ENCODE results near the gene CIC.

Gene CIC

DNA sequence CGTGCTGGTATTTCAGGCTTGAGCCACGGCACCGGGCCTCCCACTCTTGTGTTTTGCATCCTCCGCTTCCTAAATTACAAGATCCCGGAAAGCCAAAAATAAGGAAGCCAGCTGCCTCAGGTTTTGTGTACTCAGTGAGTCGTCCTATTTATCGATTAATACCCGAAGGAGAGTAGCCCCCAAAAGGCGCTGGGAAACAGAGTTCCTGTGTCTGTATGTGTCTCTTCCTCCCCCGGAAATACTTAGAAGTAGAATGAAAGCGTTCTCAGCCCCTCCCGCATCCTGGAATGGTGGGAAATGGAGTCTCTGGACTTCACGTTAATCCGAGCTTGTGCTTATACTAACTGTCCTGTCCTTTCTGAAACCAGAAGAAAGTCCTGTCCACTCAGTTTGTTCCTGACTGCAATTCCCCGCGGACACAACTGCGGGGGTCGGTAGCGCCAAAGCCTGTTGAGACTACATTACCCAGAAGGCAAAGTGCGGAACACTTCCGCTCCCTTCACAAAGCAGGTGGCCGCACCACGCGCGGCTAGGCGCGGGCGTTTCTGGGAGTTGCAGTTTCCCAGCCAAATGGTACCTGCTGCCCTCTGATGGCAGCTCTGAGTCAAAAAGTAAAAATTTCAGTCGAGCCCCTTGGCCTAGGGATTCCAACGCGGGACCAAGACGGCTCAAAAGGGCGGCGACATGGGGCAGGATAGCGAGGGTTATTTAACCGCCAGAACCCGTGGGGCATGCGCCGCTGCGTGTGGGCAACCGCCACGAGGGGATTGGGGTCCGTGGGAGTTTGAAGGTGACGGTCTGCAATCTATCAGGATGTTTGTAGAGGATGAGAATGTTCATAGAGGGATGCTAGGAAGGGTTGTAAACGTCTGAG lies 24.5 kb upstream of the CIC start:
- DNase-seq, result peak; percentile 94 to 95

DNA sequence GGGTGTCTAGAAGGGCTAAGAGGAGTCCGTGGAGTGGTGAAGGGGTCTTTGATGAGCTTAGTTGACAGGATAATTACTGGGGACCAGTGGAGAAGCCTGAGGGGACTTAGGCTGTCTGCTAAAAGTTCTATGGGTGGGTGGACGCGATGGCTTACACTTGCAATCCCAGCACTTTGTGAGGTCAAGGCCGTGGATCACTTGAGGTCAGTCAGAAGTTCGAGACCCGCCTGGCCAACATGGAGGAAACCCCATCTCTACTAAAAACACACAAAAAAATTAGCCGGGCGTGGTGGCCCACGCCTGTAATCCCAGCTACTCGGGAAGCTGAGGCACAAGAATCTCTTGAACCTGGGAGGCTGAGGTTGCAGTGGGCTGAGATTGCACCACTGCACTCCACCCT lies 23.8 kb upstream of the CIC start:
- DNase-seq, result no peak

DNA sequence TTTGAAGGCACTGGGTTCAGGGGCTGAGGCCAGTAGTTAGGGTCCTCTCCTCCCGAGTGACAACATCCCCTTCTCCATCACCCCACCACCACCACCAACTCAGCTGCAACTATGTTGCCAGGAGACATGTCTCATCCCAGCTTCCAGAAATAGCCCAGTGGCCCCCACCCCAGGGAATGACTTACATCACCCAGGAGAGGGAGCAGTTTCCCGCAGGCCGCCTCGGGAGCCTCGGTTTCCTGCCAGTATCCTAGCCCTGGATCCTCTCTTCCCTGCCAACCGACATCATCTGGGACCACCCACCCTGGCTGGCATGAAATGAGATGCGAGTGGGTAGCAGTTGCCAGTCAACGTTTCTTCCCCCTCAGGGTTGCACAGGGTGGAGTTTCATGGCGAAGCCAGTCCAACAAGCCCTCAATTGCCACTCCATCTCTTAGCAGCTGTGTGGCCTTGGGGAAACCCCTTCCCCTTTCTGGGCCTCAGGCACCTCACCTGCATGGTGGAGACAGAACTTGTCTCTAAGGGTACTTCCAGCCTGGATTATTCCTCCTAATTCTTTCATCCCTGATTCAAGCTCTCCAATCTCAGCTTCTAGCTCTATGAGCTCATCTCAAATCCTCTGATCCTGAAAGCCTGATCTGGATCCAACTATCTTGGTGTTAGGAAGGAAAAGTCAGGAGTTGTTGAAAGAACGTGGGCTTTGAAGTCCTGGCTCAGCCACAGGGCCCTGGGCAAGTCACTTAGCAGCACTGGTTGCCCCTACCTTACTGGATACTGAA lies 22.7 kb upstream of the CIC start:
- DNase-seq, result no peak

DNA sequence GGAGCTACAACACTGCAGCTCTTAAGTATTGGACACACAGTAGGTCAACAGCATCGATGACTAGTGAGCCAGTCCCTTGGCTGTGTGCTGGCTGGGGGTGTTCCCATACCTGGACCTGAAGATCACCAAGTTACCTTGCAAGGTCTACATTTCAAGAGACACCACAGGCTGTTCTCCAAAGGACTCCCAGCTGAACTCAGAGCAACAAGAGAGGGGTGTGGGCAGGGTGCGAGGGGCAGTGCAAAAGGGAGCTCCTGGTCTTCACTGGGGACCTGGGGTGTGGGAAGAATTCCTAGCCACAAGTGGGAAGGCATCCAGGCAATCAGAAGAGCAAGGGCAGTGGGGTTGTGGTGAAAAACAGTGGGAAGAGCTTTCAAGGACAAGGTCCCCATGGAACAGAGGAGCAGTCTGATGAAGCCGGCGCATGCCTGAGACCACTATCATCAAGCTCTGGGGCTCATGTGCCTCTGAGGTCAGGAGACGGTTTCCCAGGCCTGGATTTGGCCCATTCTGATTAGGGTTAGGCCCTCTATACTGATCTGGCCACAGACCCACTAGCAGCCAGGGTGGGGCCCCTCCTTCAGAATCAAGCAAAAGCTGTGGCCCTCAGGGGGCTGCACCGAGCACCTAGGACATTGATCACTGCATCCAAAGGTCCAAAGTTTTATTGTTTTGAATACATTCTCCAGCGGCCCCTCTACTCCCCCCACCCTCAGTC lies 22.0 kb upstream of the CIC start:
- DNase-seq, result no peak

DNA sequence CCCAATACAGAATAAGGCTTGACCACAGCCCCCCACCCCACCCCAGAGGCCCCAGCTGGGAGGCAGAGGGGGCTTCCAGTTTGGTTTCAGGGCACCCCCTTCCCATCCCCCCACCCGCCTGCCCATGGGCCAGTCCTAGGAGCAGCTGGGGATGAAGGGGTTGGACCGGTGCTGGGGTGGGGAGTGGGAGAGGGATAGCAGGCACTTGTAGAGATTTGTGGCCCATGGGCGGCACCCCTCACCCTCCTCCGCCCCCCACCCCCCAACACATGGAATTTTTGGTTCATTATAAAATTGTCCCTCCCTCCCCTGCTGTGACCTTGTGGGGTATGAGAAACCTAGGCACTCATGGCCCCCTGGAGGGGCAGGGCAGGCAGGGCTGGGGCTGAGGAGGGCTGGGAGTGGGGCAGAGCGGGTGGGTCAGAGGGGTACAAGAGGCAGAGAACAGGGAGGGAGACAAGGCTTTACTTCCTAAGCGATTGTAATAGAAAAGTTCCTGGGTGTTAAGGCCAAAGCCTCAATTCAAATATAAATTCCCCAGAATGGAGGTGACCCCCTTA lies 21.3 kb upstream of the CIC start:
- DNase-seq, result no peak

DNA sequence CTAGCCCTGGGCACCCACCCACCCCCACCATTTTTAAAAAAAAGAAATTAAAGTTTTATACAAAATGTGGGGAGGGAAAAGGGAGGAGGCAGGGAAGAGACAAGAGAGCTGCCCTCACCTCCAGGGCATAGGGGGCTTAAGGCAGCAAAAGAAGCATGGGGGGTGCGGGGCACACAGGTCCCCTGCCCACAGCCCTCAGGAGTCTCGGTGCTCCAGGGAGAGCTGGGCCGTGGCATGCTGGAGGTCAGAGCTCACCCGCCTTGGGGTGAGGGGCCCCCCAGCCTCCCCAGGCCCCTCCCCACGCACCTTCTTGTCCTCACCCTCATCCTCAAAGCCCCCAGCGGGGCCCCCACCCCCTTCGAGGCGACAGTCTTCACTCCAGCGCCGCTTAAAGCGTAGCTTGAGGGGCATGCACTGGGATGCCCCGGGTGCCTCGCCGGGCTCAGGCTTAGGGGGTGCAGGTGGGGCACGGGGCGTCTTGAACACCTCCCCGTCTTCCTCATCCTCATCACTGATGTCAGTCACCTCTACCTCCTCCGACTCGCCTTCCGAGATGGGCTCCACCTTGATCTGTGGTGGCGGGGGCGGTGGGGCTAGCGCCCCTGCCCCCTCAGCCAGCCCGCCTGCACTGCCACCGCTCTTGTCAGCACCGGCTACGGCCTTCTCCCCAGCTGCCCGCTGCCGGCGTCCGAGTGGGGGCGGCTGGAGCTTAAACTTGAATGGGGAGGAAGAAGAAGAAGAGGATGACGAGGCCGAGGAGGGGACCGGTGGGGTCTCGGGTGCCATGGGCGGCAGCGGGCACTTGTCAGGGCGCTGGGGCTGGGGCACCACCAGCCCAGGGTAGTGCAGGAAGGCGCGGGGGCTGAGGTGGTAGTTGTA lies 20.5 kb upstream of the CIC start:
- DNase-seq, result no peak

DNA sequence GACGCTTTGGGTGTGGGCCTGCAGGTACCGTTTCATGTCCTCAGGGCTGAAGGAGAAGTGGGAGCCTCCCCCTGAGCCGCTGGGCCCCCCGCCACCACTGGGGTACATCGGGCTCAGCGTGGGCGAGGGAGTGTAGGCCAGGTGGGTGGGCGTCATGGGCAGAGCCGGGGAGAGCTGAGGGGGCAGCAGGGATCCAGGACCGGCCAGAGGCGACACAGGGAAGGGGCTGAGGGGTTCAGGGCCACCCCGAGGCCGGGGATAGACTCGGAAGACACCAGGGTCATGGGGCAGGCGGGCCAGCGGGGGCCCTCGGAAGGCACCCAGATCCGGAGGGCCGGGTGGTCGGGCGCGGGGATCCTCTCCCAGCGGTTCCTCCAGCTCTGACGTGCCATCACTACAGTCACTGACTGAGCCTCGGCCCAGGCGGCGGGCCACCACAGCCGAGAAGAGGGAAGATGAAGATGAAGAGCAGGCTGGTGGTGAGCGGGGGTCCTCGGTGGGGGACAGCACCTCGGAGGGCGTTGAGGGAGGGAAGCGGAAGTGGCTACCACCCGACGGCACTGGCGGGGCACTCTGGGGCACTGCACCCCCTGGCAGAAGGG lies 19.8 kb upstream of the CIC start:
- no peak for DNase-seq

DNA sequence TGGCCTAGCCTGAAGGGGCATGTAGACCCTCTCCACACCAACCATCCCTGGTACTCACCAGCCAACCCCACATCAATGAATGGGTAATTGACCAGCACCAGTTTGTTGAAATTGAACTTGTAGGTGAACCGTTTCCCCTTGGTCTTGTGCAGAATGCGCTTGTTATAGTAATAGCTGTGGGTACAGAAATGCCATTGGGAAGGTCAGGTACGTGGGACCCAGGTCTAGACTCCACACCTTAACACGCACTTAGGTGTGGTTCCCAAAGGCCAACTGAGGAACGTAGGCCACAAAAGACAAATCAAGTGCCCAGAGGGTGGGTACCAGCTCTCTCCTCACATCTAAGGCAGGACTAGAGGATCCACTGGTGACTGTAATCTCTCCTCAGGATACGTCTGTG lies 19.3 kb upstream of the CIC start:
- no peak for DNase-seq

DNA sequence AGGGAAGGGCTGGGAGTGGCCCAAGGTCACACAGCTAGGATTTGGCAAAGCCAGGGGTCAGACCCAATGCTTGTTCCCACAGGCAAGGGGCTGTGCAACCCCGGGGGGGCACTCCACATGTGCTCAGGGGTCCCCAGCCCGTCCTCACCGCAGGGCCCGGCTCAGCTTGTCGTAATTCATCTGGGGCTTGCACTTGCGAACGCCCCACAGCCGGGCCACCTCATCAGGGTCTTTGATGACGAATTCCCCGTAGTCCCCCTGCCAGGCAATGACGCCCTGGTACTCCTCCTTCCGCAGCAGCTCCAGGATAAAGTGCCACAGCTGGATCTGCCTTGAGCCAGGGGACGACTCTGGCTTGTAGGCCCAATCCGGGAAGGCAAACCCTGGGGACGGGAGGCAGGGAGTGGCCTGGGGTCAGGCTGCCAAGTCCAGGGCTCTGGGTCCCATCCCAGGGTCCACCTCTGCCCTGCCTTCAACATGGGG lies 18.8 kb upstream of the CIC start:
- no peak for DNase-seq

DNA sequence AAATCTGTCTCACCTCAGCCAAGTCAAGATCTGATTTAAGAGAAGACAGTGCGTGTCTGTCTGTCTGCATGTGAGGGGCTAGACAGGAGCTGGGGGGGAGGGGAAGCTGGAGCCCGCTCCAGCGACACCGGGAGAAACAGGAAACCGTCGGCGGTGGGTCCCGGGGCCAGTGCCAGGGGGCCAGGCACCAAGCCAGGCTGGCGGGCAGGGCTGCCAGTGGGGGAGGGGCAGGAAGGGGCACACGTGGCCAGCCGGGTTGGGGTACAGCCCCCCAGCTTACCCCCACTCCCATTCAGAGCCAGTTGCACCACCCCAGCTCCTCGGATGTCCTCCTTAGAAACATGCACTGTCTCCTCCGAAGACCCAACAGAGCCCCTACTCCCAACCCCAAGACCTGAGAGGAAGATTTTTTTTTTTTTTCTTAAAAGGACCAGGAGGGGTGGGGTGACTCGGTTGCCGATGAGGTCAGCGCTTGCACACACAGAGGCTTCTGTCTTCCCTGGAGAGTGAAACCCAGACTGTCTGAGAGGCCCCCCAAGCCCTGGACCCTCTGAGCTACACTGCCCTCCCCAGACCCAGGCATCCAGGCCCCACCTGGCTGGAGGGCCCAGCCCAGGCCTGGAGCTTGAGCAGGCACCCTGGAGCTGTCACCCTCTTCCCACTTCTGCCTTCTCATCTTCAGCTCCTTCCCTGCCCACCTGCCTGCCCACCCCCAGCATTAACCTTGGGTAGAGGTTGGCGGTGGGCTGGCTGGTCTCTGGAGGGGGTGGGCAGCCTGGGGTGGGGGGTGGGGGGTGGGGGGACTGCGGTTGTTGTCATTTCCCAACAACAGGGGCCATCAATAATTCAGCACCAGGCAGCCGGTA lies 18.2 kb upstream of the CIC start:
- no peak for DNase-seq

DNA sequence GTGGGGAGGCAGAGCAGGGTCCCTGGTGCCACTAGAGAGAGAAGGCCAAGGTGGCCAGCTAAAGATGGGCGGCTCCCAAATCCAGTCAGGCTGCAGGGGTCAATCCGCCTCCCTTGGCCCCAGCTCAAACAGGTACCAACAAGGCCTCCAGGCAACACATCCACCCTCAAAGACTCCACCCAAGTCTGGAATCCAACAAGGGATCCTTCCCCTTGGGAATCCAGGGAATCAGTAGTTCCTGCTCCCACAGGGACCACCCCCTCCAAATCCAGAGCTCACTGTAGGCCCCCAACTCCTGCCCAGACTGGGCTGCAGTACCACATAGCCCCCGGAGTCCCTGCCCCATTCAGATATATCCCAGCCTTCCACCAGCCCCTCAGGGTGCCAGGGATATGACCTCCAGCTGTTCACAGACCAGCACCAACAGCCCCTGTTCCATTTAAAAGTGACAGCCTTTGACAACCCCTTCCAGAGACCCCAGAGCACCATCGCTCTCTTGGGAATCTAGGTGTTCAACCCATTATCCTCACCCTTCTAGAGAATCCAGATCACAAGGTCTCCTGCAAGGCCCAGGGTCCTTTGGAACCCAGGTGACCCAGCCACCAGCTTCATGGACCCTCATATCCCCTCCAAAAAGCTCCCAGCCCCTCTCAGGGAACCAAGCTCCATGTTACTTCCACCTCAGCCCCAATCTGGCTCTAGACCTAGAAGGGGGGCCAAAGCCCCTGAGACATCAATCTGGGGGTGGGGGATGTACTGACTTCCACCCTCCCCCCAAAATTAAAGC lies 17.3 kb upstream of the CIC start:
- DNase-seq, result no peak

DNA sequence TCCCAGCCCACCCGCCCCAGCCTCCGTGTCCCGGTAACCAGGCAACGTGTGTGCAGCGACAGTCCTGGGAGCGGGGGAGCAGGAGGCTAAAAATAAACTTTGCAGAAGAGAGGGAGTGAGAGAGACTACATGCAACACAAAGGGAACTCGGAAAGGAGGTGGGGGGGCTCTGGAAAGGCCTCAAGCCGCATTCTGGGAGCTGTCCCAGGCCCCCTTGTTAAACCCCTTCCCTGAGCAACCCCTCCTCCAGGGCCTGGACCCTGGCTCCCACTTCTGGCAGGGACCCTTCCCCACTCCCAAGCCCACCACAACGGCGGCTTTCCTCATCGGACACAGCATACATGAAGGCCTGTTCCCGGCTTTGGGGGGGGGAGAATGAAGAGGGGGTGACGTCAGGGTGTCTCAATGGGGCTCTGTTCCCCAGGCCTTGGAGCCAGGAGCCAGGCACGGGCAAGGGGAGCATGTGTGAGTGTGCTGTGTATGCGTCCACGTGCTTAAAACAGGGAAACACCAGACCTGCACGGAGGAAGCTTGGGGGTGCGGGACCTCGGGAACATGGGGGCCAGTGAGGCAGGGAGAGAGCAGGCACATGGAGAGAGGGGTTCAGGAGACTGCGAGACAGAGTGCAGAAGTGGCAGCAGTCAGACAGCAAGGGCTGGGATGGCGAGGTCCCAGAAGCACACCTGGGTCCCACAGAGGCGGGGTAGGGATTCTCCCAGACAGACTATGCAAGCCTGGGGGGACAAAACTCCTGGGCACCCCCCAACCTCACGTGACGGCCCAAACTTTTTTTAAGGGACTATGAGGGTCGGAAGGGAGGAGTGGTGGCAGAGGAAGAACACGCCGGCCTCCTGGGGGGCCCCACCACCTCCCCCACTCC lies 16.4 kb upstream of the CIC start:
- no peak for DNase-seq

DNA sequence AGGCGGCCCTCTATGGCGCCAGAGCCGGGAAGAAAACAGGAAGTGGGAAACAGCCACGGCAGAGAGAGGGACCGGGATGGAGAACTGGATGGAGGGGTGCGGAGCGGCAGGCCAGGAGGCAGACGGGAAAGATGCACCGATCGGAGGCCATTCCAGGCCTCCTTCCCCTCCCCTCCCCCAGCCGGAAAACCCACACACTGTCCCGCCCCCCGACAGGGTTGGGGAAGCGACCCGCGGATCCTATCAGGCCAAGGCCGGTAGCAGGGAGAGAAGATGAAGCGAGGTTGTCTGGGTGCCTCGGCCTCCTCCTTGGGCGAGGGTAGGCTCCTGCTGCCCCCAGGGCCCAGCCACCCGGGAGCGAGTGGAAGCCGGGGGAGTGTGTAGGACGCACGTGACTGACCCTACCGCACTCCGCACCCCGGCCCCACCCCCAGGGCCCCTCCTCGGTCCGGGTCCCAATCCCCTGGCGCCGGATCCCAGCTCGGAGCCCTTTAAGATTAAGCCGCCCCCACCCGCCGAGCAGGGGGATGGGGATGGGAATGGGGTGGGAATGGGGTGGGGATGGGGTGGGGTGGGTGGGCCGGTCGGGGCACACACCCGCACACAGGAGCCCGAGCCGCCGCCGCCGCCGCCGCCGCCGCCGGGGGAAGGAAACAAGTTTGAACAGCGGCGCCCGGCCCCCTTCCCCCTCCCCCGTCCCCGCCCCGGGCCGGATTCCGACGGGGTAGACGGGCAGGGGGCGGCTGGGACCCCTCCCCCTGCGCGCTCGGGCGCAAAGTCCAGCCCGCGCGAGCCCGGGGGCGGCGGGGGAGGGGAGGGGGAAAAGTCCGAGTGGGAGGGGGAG lies 15.6 kb upstream of the CIC start:
- peak in 1 of 2 experiments; percentile 27 for DNase-seq

DNA sequence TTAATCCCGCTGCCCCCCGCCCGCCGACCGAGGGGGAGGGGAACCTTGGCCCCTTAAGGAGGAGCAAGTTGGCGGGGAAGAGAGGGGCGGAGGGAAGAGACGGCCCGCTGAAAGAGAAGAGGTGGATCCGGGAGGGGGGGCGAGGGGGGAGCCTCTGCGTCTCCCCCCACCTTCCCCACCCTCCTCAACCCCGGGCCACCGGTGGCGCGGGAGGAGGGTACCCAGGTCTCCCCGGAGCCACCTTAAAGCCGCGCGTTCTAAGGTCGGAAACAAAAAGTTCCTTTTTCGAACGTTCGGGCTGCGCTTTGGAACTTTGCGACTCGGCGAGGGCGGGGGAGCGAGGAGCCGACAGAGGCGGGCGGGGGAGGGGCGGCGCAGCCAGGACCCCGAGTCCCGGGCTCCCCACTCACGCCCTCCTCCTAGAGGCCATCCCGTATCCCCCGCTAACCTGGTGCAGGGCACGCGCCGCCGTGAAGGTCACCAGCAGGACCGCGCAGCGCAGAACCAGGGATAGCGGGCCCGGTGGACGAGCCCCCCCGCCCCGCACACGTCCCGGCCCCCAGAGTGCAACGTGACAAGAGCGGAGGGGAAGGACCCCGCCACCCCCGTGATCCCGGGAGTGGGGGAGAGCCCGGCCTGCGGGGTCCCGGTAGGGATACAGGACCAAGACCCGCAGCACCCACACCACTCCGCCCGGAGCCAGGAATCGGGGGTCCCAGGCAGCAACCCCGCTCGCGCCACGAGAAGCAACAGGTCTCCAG lies 14.8 kb upstream of the CIC start:
- peak; percentile 47 to 62 for DNase-seq

DNA sequence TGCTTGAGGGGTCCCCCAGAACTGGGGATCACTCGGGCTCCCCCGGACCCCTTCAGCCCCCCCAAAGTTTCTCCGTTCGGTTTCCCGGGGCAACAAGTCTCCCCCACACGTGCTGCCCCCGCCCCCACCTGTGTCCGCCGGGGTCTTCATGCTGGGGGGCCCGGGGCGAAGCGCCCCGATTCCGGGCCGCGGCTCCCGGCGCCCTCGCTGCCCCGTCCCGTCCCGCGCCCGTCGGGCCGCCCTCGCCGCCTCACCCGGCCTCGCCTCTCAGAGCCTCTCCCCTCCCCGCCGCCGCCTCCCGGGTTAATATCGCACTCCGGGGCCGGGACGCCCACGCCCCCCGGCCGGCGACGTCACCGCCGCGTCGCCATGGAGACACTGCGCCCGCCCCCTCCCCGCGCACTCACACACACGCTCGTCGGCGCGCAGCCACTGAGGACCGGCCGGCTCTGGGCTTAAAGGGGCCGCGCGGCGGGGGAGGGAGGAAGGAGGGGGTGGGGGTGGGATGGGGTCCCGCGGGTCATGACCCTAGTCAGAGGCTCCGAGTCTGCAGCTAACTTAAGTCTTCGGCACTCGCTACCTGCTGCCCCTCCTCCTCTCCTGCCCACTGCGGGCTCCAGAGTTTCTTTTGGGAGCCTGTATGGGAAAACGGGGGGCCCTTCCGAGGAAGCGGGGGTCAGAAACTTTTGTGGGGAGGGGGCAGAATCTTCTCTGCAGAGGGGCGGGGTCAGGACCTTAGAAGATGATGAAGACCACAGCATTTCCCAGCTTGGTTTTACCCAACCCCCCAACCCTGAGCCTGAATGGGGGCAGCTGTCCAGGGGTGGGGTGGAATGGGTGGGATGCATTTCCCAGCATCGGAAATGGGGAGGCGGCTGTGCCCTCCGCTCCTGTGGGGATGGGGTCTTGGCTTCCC lies 13.9 kb upstream of the CIC start, which contains the start of gene ERF:
Gene ERF, minus strand, starts transcription at position 279 of the 916 bp plus-strand sequence. Its CDS starts 129 bp downstream, at position 150.
- DNase-seq, result peak; percentile 60 to 70

Measured in AML-193 (cell line).